ENCODE data around the gene CTPS1.

Gene CTPS1

GRCh38 chr1:41041614-41042270 is 62.2 kb downstream of the CTPS1 start:
- no peak overlapping the region for H3K4me3 ChIP-seq (ENCODE audit: low read depth, low read length)
- H3K27ac ChIP-seq (ENCODE audit: low read depth, low read length) = no peak overlapping the region
- H3K79me2 ChIP-seq (ENCODE audit: control insufficient read depth, insufficient read depth, low read length, unreplicated experiment) = no peaks in the 10 kb centered on the region
- no peaks in the 10 kb centered on the region for H3K27me3 ChIP-seq (ENCODE audit: insufficient read depth, low read length)
- peaks cover 17% of the 10 kb centered on the region; the same call in 1 of the 2 replicates for H3K36me3 ChIP-seq (ENCODE audit: insufficient read depth, low read length)
- peaks cover 19% of the 10 kb centered on the region for H3K4me1 ChIP-seq (ENCODE audit: control insufficient read depth, insufficient read depth, low read length, unreplicated experiment)
- no peak overlapping the region for H2AFZ ChIP-seq (ENCODE audit: low read length, unreplicated experiment)

GRCh38 chr1:41044187-41044586 is 64.7 kb downstream of the CTPS1 start:
- H3K4me1 ChIP-seq (ENCODE audit: control insufficient read depth, insufficient read depth, low read length, unreplicated experiment) = peaks cover 19% of the 10 kb centered on the region
- H3K27me3 ChIP-seq (ENCODE audit: insufficient read depth, low read length) = no peaks in the 10 kb centered on the region
- H3K27ac ChIP-seq (ENCODE audit: low read depth, low read length) = no peak overlapping the region
- peaks cover 29% of the 10 kb centered on the region; the same call in 1 of the 2 replicates for H3K36me3 ChIP-seq (ENCODE audit: insufficient read depth, low read length)
- no peak overlapping the region for H3K4me3 ChIP-seq (ENCODE audit: low read depth, low read length)
- H2AFZ ChIP-seq (ENCODE audit: low read length, unreplicated experiment) = no peak overlapping the region
- no peaks in the 10 kb centered on the region for H3K79me2 ChIP-seq (ENCODE audit: control insufficient read depth, insufficient read depth, low read length, unreplicated experiment)

GRCh38 chr1:41045740-41046139 is 66.2 kb downstream of the CTPS1 start:
- Histone ChIP-seq H3K4me3 (ENCODE audit: low read depth, low read length) (no peak overlapping the region), H3K79me2 (ENCODE audit: control insufficient read depth, insufficient read depth, low read length, unreplicated experiment) (no peaks in the 10 kb centered on the region), H3K27ac (ENCODE audit: low read depth, low read length) (peak overlapping the region; percentile 54), H3K4me1 (ENCODE audit: control insufficient read depth, insufficient read depth, low read length, unreplicated experiment) (peaks cover 19% of the 10 kb centered on the region), H3K27me3 (ENCODE audit: insufficient read depth, low read length) (no peaks in the 10 kb centered on the region), H3K36me3 (ENCODE audit: insufficient read depth, low read length) (peaks cover 24% of the 10 kb centered on the region; the same call in 1 of the 2 replicates), H2AFZ (ENCODE audit: low read length, unreplicated experiment) (no peak overlapping the region)

GRCh38 chr1:41046347-41046775 is 66.9 kb downstream of the CTPS1 start:
- Histone ChIP-seq H2AFZ (ENCODE audit: low read length, unreplicated experiment) (no peak overlapping the region), H3K79me2 (ENCODE audit: control insufficient read depth, insufficient read depth, low read length, unreplicated experiment) (no peaks in the 10 kb centered on the region), H3K27ac (ENCODE audit: low read depth, low read length) (peak overlapping the region; percentile 54), H3K36me3 (ENCODE audit: insufficient read depth, low read length) (peaks cover 24% of the 10 kb centered on the region; the same call in 1 of the 2 replicates), H3K4me3 (ENCODE audit: low read depth, low read length) (no peak overlapping the region), H3K27me3 (ENCODE audit: insufficient read depth, low read length) (no peaks in the 10 kb centered on the region), H3K4me1 (ENCODE audit: control insufficient read depth, insufficient read depth, low read length, unreplicated experiment) (peaks cover 19% of the 10 kb centered on the region)

- no peaks in the 10 kb centered on the region for H3K79me2 ChIP-seq (ENCODE audit: control insufficient read depth, insufficient read depth, low read length, unreplicated experiment)
- no peak overlapping the region for H3K27ac ChIP-seq (ENCODE audit: low read depth, low read length)
- H2AFZ ChIP-seq (ENCODE audit: low read length, unreplicated experiment) = no peak overlapping the region
- peaks cover 24% of the 10 kb centered on the region; the same call in 1 of the 2 replicates for H3K36me3 ChIP-seq (ENCODE audit: insufficient read depth, low read length)
- peaks cover 19% of the 10 kb centered on the region for H3K4me1 ChIP-seq (ENCODE audit: control insufficient read depth, insufficient read depth, low read length, unreplicated experiment)
- no peaks in the 10 kb centered on the region for H3K27me3 ChIP-seq (ENCODE audit: insufficient read depth, low read length)
- H3K4me3 ChIP-seq (ENCODE audit: low read depth, low read length) = no peak overlapping the region
These were observed 69.0 kb downstream of the CTPS1 start for GRCh38 chr1:41048540-41048939.

GRCh38 chr1:41051022-41051421 is 71.5 kb downstream of the CTPS1 start:
- no peak overlapping the region for H3K27ac ChIP-seq (ENCODE audit: low read depth, low read length)
- H3K79me2 ChIP-seq (ENCODE audit: control insufficient read depth, insufficient read depth, low read length, unreplicated experiment) = no peaks in the 10 kb centered on the region
- H3K27me3 ChIP-seq (ENCODE audit: insufficient read depth, low read length) = no peaks in the 10 kb centered on the region
- no peak overlapping the region for H2AFZ ChIP-seq (ENCODE audit: low read length, unreplicated experiment)
- H3K4me1 ChIP-seq (ENCODE audit: control insufficient read depth, insufficient read depth, low read length, unreplicated experiment) = peaks cover 2% of the 10 kb centered on the region
- H3K4me3 ChIP-seq (ENCODE audit: low read depth, low read length) = no peak overlapping the region
- peaks cover 21% of the 10 kb centered on the region; the same call in 1 of the 2 replicates for H3K36me3 ChIP-seq (ENCODE audit: insufficient read depth, low read length)

- peaks cover 10% of the 10 kb centered on the region; the same call in 1 of the 2 replicates for H3K36me3 ChIP-seq (ENCODE audit: insufficient read depth, low read length)
- H3K79me2 ChIP-seq (ENCODE audit: control insufficient read depth, insufficient read depth, low read length, unreplicated experiment) = no peaks in the 10 kb centered on the region
- no peak overlapping the region for H2AFZ ChIP-seq (ENCODE audit: low read length, unreplicated experiment)
- no peak overlapping the region for H3K4me3 ChIP-seq (ENCODE audit: low read depth, low read length)
- H3K4me1 ChIP-seq (ENCODE audit: control insufficient read depth, insufficient read depth, low read length, unreplicated experiment) = no peaks in the 10 kb centered on the region
- H3K27me3 ChIP-seq (ENCODE audit: insufficient read depth, low read length) = no peaks in the 10 kb centered on the region
- H3K27ac ChIP-seq (ENCODE audit: low read depth, low read length) = no peak overlapping the region
These were observed 73.8 kb downstream of the CTPS1 start for GRCh38 chr1:41053316-41053715.

- Histone ChIP-seq H3K27me3 (ENCODE audit: insufficient read depth, low read length) (no peaks in the 10 kb centered on the region), H3K36me3 (ENCODE audit: insufficient read depth, low read length) (peaks cover 21% of the 10 kb centered on the region), H3K27ac (ENCODE audit: low read depth, low read length) (no peak overlapping the region), H3K4me3 (ENCODE audit: low read depth, low read length) (no peak overlapping the region), H3K79me2 (ENCODE audit: control insufficient read depth, insufficient read depth, low read length, unreplicated experiment) (no peaks in the 10 kb centered on the region), H3K4me1 (ENCODE audit: control insufficient read depth, insufficient read depth, low read length, unreplicated experiment) (no peaks in the 10 kb centered on the region), H2AFZ (ENCODE audit: low read length, unreplicated experiment) (no peak overlapping the region)
These were observed 77.4 kb downstream of the CTPS1 start for GRCh38 chr1:41056907-41057306.
